Stimulated activated CD8-positive, alpha-beta memory T cell treated with anti-CD3 and anti-CD28 coated beads, Interleukin-7, amount 100 ng/mL, for 24 hours (primary cell): ENCODE data around the gene CFAP251.
"Not testable (repeated sequence)": the region's sequence is repeated elsewhere in the genome, so short reads cannot be mapped to it uniquely, and the experiment has no call there.

Experiments
- DNase-seq: peaks from one replicate; pipeline ENCODE4 v3.0.0-alpha.2; 2020; ENCODE audit warnings: low read depth

CFAP251 gene

GRCh38 chr12:121975021-121975420 lies 56.6 kb downstream of the CFAP251 start:
- no peak for DNase-seq

GRCh38 chr12:121976950-121977349 lies 58.6 kb downstream of the CFAP251 start:
- DNase-seq: no peak

- DNase-seq: no peak
Observed at GRCh38 chr12:121980191-121980891, 61.9 kb downstream of the CFAP251 start.

GRCh38 chr12:121980892-121981272 lies 62.5 kb downstream of the CFAP251 start:
- no peak for DNase-seq

GRCh38 chr12:121981456-121981855 lies 63.1 kb downstream of the CFAP251 start:
- no peak for DNase-seq

GRCh38 chr12:121982950-121983349 lies 64.6 kb downstream of the CFAP251 start:
- no peak for DNase-seq

GRCh38 chr12:121983536-121984210 lies 65.3 kb downstream of the CFAP251 start:
- DNase-seq: no peak

- DNase-seq: no peak
Observed at GRCh38 chr12:121986489-121987245, 68.3 kb downstream of the CFAP251 start.

GRCh38 chr12:121988519-121988918 lies 70.1 kb downstream of the CFAP251 start:
- DNase-seq: not testable (repeated sequence)

GRCh38 chr12:121989276-121990113 lies 71.1 kb downstream of the CFAP251 start:
- DNase-seq: no peak

- DNase-seq: no peak
Observed at GRCh38 chr12:121990114-121990647, 71.8 kb downstream of the CFAP251 start.

- DNase-seq: no peak
Observed at GRCh38 chr12:121990692-121991603, 72.6 kb downstream of the CFAP251 start.

- DNase-seq: no peak
Observed at GRCh38 chr12:121992059-121992879, 73.9 kb downstream of the CFAP251 start.

GRCh38 chr12:121996050-121996944 lies 77.9 kb downstream of the CFAP251 start:
- DNase-seq: no peak

- no peak for DNase-seq
Observed at GRCh38 chr12:121996945-121997612, 78.7 kb downstream of the CFAP251 start.

- no peak for DNase-seq
Observed at GRCh38 chr12:122001466-122002209, 83.2 kb downstream of the CFAP251 start.
